NT2/D1 (cell line): ENCODE measurements around the gene RAPH1.

ENCODE experiments used
- DNase-seq: peaks from one replicate; pipeline ENCODE4 v3.0.0-alpha.2; 2011; ENCODE audit warnings: low read depth, low spot score
- H3K27me3 ChIP-seq: 2 replicates; pipeline ENCODE4 v1.6.0; 2011; ENCODE audit warnings: mild to moderate bottlenecking; ENCODE audit not compliant: insufficient read length, insufficient read depth
- H3K36me3 ChIP-seq: 2 replicates; pipeline ENCODE4 v1.6.1; 2011; ENCODE audit warnings: mild to moderate bottlenecking, low read length, mixed read lengths; ENCODE audit not compliant: insufficient read depth, insufficient read length
- H3K4me1 ChIP-seq: 2 replicates; pipeline ENCODE4 v1.5.1; 2011; ENCODE audit not compliant: insufficient read depth, insufficient read length
- H3K4me3 ChIP-seq: 2 replicates; pipeline ENCODE4 v1.5.1; 2011; ENCODE audit warnings: low read depth; ENCODE audit not compliant: insufficient read length
- H3K9ac ChIP-seq: 2 replicates; pipeline ENCODE4 v1.6.0; 2011; ENCODE audit warnings: low read depth; ENCODE audit not compliant: insufficient read length
- H3K9me3 ChIP-seq: 2 replicates; pipeline ENCODE4 v1.5.1; 2011; ENCODE audit warnings: mild to moderate bottlenecking, low read length; ENCODE audit not compliant: insufficient read depth
- SUZ12 ChIP-seq: IDR thresholded peaks from 2 replicates; pipeline ENCODE4 v1.6.1; 2011; ENCODE audit not compliant: insufficient read length, insufficient read depth; ENCODE audit errors: extremely low read depth
- YY1 ChIP-seq: IDR thresholded peaks from 2 replicates; pipeline ENCODE4 v1.6.1; 2011; ENCODE audit not compliant: insufficient read length, insufficient read depth
- ZNF274 ChIP-seq: IDR thresholded peaks from 2 replicates; pipeline ENCODE4 v1.6.1; 2011; ENCODE audit warnings: mild to moderate bottlenecking, low read depth, low read length

RAPH1 gene

DNA sequence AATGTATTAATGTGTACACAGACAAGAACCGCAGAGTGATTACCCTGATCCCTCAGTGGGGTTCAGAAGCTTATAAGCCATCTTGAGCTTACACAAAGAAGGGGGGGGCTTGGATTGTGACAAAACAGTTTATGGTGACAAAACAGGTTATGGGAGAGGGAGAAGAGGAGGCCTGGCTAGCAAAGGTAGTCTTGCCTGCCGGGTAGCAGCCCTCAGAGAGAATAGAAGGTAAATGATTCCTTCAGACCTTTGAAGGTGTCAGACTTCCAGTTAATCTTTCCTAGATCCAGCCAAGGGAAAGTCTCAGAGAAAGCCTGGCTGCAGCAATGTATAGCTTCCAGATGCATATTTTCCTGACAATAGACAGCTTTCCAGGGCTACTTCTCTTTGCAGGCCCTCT, 44.6 kb upstream of the RAPH1 start:
- no peak for TF ChIP-seq ZNF274
- no peak for TF ChIP-seq SUZ12
- TF ChIP-seq YY1, result no peak
- Histone ChIP-seq H3K27me3 (no peaks in the 10 kb centered on the region), H3K4me1 (no peaks in the 10 kb centered on the region), H3K9me3 (no peaks in the 10 kb centered on the region), H3K9ac (no peak overlapping the region), H3K36me3 (no peaks in the 10 kb centered on the region), H3K4me3 (no peak overlapping the region)
- no peak for DNase-seq

DNA sequence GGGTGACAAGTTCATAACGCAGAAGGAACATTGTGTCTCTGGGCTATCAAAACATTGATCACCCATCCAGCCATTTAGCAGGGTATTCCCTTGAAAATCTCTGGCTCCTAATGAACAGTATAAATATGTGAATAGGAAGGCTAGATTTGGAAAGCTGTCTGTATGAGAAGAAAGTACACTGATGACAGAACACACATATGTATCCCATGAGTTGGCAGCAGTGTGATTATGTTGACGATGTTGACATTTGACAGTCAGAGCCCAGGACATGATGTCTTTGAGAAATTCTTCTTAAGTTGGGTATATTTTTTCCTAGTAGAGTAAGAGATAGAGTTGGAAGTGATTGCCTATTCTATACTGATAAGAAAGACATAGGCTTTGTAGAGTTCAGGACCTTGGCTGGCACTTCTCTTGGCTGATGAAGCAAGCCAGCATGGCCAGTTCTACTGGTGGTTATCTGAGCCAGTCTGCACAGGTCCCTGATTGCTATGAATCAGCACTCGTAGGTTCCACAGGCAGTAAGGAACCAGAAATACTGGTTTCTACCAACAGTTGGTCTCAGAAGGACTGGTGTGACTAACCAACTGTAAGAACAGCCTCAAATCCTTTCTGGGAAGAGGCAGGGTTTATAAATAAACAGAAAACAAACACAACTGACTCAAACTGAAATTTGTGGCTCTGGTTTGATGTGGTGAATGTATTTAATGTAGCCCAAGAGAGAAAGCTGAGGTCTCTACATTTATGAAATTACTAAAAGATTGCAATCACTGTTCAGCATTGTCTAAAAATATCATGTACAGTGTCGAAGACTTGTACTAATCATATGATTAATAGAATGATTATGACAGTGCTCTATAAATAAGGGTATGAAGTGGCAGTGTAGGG, 43.9 kb upstream of the RAPH1 start:
- no peaks in the 10 kb centered on the region for H3K4me1 ChIP-seq

DNA sequence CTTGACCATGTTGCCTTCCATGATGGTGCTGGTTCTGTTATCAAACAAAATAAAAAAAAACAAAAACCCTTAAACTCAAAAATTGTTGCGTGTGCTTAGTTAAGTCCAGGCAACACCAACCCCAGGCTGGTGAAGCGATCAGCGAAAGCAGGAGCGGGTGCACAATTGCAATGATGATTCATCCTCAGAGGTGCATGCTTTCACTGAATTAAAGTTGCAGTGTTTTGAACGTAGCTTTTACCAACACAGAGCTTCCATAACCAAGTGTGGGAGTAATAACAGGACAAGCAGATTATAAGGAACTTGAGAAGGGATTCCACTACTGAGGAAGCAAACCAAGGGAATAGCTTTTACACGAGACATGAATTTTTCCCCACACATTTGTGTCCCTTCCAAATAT, 39.7 kb upstream of the RAPH1 start:
- H3K4me3 ChIP-seq, result no peak overlapping the region
- no peaks in the 10 kb centered on the region for H3K9me3 ChIP-seq
- no peaks in the 10 kb centered on the region for H3K36me3 ChIP-seq
- no peaks in the 10 kb centered on the region for H3K4me1 ChIP-seq
- H3K27me3 ChIP-seq, result no peaks in the 10 kb centered on the region
- TF ChIP-seq YY1 (no peak), ZNF274 (no peak), SUZ12 (no peak)
- DNase-seq, result no peak
- no peak overlapping the region for H3K9ac ChIP-seq

More for the DNA sequence above, 43.9 kb upstream of the RAPH1 start:
- TF ChIP-seq ZNF274, result no peak
- no peak for TF ChIP-seq SUZ12
- no peak for TF ChIP-seq YY1
- no peaks in the 10 kb centered on the region for H3K9me3 ChIP-seq
- H3K9ac ChIP-seq, result no peak overlapping the region
- no peak for DNase-seq
- no peaks in the 10 kb centered on the region for H3K36me3 ChIP-seq
- H3K27me3 ChIP-seq, result no peaks in the 10 kb centered on the region
- no peak overlapping the region for H3K4me3 ChIP-seq

DNA sequence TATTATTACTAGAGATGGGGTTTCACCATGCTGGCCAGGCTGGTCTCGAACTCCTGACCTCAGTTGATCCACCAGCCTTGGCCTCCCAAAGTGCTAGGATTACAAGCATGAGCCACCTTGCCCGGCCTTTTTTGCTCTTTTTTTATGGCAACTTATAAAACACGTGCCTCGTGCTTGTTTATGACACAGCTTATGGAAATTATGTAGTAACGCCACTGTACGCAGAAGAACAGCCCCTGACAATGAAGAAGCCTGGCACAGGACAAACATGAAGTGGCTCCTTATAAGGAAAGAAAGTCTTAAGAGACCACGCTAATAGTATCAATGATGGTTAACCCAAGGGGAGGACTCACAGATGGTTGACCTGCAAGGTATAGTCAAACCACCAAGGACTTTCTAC, 37.2 kb upstream of the RAPH1 start:
- TF ChIP-seq SUZ12 (no peak), YY1 (no peak), ZNF274 (no peak)
- H3K9me3 ChIP-seq, result no peaks in the 10 kb centered on the region
- H3K27me3 ChIP-seq, result no peaks in the 10 kb centered on the region
- no peak overlapping the region for H3K4me3 ChIP-seq
- no peaks in the 10 kb centered on the region for H3K36me3 ChIP-seq
- no peak overlapping the region for H3K9ac ChIP-seq
- DNase-seq, result no peak
- no peaks in the 10 kb centered on the region for H3K4me1 ChIP-seq

DNA sequence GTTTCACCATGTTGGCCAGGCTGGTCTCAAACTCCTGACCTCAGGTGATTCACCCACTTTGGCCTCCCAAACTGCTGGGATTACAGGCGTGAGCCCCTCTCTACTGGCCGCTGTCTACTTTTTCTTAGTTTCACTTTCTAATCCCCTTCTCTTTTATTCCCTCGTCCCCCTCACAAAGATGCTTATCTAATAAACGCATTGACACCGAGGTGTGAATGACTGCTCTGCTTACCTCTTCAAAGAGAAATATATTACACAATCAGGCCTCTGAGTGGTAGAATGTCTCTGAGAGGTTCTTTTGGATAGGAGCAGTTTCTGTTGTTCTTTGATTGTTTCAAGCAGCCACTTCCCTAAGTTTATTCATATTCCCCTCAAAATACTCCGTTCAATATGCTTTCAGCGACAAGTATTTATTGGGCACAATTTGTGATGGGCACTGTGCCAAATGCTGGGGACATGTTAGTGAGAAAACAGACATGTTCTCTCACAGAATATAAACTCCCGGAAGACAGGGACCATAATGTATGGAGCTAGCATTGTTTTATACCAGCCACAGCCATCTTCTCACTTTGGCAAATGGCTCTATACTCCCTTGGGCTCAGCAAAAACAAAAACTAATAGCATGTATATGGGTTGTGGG, 34.7 kb upstream of the RAPH1 start:
- TF ChIP-seq YY1, result no peak
- TF ChIP-seq ZNF274, result no peak
- no peak for TF ChIP-seq SUZ12
- Histone ChIP-seq H3K9ac (no peak overlapping the region), H3K36me3 (no peaks in the 10 kb centered on the region), H3K9me3 (no peaks in the 10 kb centered on the region), H3K4me3 (no peak overlapping the region), H3K4me1 (no peaks in the 10 kb centered on the region), H3K27me3 (no peaks in the 10 kb centered on the region)
- no peak for DNase-seq

DNA sequence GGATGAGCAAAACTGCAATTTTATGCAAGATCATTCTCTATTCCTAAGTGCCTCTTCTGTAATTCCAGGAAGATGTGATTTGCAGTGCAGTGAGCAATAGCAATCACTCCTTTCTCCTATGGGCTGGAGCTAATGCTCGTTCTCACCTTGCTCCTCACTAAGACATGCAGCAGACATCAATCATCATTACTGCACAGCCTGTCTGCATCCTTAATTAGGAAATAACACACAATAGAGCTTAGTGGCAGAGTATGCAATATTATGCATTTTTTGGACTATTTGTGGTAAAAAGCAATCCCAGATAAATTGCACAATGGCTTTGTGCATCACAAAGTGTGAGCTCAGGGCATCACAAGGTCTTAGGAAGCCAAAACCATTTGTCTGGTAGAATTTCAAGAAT, 32.6 kb upstream of the RAPH1 start:
- no peak for DNase-seq
- H3K9me3 ChIP-seq, result no peaks in the 10 kb centered on the region
- H3K4me1 ChIP-seq, result no peaks in the 10 kb centered on the region
- H3K9ac ChIP-seq, result no peak overlapping the region
- no peaks in the 10 kb centered on the region for H3K36me3 ChIP-seq
- no peaks in the 10 kb centered on the region for H3K27me3 ChIP-seq
- TF ChIP-seq SUZ12 (no peak), ZNF274 (no peak), YY1 (no peak)
- H3K4me3 ChIP-seq, result no peak overlapping the region

DNA sequence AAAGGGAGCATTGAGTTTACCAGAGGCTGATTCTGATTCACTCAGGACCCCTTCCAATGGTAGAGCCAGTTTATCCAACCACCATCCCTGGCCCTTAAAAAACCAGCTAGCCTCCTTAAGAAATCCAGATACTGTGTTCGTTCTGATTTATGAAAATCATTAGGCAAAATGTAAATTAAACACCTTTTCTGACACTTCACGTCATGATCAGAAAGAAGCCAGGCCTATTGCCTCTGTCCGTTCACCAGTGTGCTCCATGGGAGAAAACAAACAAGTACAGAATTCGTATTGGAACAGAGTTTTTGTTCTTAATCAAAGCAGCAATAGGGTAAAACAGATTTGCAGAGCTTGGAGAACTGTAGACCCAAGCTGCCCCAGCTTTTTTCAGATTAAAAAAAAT, 31.1 kb upstream of the RAPH1 start:
- Histone ChIP-seq H3K4me3 (no peak overlapping the region), H3K4me1 (no peaks in the 10 kb centered on the region), H3K9me3 (no peaks in the 10 kb centered on the region), H3K36me3 (no peaks in the 10 kb centered on the region), H3K9ac (no peak overlapping the region), H3K27me3 (no peaks in the 10 kb centered on the region)
- no peak for TF ChIP-seq SUZ12
- TF ChIP-seq ZNF274, result no peak
- TF ChIP-seq YY1, result no peak
- DNase-seq, result no peak
